CD4-positive, alpha-beta memory T cell (primary cell): Measurements from ENCODE around the gene COL23A1. TPM values are rescaled to one million over a fixed set of nuclear protein-coding genes. Genes with fewer than 3 reads are reported as not detected.
A peak's percentile ranks its signal among the peaks of the same experiment; 100 is the strongest.

Source experiments
- CTCF ChIA-PET: fragments of 350-600 bp; sonication (Branson Sonifier 250); formaldehyde crosslinking; loops from one replicate; lab custom pipeline; 2021; ENCODE audit warnings: inconsistent platforms; ENCODE audit not compliant: partially characterized antibody; lab: Charles Lee
- POLR2A ChIA-PET: fragments of 350-600 bp; sonication (Branson Sonifier 250); formaldehyde crosslinking; loops from one replicate; lab custom pipeline; 2021; ENCODE audit not compliant: partially characterized antibody; lab: Charles Lee
- DNase-seq, 5 donors: peaks; one replicate each; pipeline versions ENCODE4 v3.0.0 to v3.0.0-alpha.2; 2020 to 2022; ENCODE audit warnings: mixed read lengths in 1 of 5
- H3K27ac ChIP-seq: one replicate; pipeline ENCODE4 v1.7.0; 2013; ENCODE audit warnings: low read depth, low read length
- H3K27me3 ChIP-seq: 2 replicates; pipeline ENCODE4 v1.7.0; 2013; ENCODE audit warnings: mild to moderate bottlenecking, low read length, moderate library complexity; ENCODE audit not compliant: insufficient read depth
- H3K36me3 ChIP-seq: 2 replicates; pipeline ENCODE4 v1.7.0; 2013; ENCODE audit warnings: mild to moderate bottlenecking, low read length, moderate library complexity; ENCODE audit not compliant: insufficient read depth
- H3K4me1 ChIP-seq: 2 replicates; pipeline ENCODE4 v1.7.0; 2013; ENCODE audit warnings: mild to moderate bottlenecking, low read length, moderate library complexity; ENCODE audit not compliant: insufficient read depth
- H3K4me3 ChIP-seq, 2 donors: one replicate each; pipeline ENCODE4 v1.7.0; 2013; ENCODE audit warnings: low read length in 2 of 2, mild to moderate bottlenecking in 1 of 2
- H3K9me3 ChIP-seq, 2 donors: one replicate each; pipeline ENCODE4 v1.7.0; 2013; ENCODE audit warnings: low read length in 2 of 2, control low read depth in 1 of 2; ENCODE audit not compliant: control insufficient read depth in 1 of 2
- H3K27ac Mint-ChIP-seq, 7 donors: one replicate each; pipeline ENCODE4 v1.8.0; 2020 to 2021; ENCODE audit warnings: mixed read lengths in 7 of 7, mild to moderate bottlenecking in 6 of 7, inconsistent platforms in 3 of 7, moderate library complexity in 3 of 7
- H3K27me3 Mint-ChIP-seq, 2 donors: one replicate each; pipeline ENCODE4 v1.8.0; 2020 to 2021; ENCODE audit warnings: mixed read lengths in 2 of 2
- H3K36me3 Mint-ChIP-seq, 2 donors: one replicate each; pipeline ENCODE4 v1.8.0; 2020 to 2021; ENCODE audit warnings: mixed read lengths in 2 of 2, inconsistent platforms in 1 of 2, mild to moderate bottlenecking in 1 of 2
- H3K4me1 Mint-ChIP-seq, 4 donors: one replicate each; pipeline ENCODE4 v1.8.0; 2020 to 2021; ENCODE audit warnings: mixed read lengths in 4 of 4, mild to moderate bottlenecking in 1 of 4
- H3K4me3 Mint-ChIP-seq, 8 donors: one replicate each; pipeline ENCODE4 v1.8.0; 2020 to 2021; ENCODE audit warnings: mixed read lengths in 8 of 8, mild to moderate bottlenecking in 7 of 8, moderate library complexity in 6 of 8, inconsistent platforms in 3 of 8
- H3K9me3 Mint-ChIP-seq, 8 donors: one replicate each; pipeline ENCODE4 v1.8.0; 2020 to 2021; ENCODE audit warnings: mixed read lengths in 8 of 8, mild to moderate bottlenecking in 5 of 8, inconsistent platforms in 3 of 8, moderate library complexity in 1 of 8
- intact Hi-C: fragments of 100-400 bp; cut with micrococcal nuclease; formaldehyde crosslinking; loops from one replicate; pipeline ENCODE4 v1.15.1; 2023
- polyA plus RNA-seq, 2 donors: library from polyadenylated mRNA; unstranded; fragments of 300-500 nt; fragmentation: Illumina TruSeq; gene quantifications; one replicate each; pipeline ENCODE4 v1.2.3, GENCODE V29; 2021
- total RNA-seq, 2 experiments: library from RNA; stranded (reverse); gene quantifications; one replicate each; pipeline ENCODE4 v1.2.3, GENCODE V29; 2021

The COL23A1 gene
- total and polyA plus RNA-seq, 4 experiments from 2014 or later: 0.17 to 0.25 TPM; not detected in 2

DNA sequence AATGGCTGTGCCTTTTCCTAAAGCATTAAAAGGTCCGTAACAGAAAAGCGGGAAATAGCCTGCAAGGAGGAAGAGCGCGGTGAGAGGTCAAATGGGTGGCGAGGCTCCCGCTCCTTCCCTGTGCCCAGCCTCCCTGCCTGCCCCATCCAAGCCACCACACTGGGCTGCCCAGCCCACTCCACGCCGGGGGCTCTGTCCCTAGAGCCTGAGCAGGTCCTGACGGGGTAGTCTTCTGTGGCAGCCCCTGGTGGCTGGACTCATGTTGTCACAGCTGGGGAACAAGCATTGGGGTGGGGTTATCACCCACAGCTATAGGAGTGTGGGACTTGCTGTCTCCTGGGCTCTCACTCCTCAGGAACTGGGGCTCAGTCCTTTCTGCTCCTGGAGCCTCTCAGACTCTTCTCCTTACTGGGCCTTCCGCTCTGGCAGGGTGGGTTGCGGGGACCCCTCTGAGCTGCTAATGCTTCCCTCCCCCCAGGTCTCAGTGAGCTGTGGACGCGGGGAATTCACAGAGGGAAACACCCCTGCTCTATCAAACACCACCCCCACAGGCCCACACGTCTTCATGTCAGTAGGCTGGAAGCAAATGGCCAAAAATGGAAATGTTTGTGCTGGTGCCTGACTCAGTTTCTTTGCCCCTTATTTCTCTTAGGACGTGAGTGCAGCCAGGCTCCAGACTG is 205.2 kb downstream of the COL23A1 start:
- no peak overlapping the region for H3K27ac ChIP-seq
- Mint-ChIP-seq H3K9me3 (peaks cover 0 to 2% (median 0%) of the 10 kb centered on the region in 8 donors), H3K27me3 (peaks cover 5 to 13% of the 10 kb centered on the region in 2 donors), H3K4me1 (peaks cover 0 to 1% (median 0%) of the 10 kb centered on the region in 4 donors), H3K27ac (no peak overlapping the region), H3K4me3 (no peak overlapping the region), H3K36me3 (no peaks in the 10 kb centered on the region)
- DNase-seq: no peak
- H3K9me3 ChIP-seq: no peaks in the 10 kb centered on the region
- H3K36me3 ChIP-seq: no peaks in the 10 kb centered on the region
- intact Hi-C loops: no loop called here
- no peaks in the 10 kb centered on the region for H3K4me1 ChIP-seq
- ChIA-PET CTCF (no interaction called here), POLR2A (no interaction called here)
- no peaks in the 10 kb centered on the region for H3K27me3 ChIP-seq
- H3K4me3 ChIP-seq: no peak overlapping the region

GRCh38 chr5:178383919-178384815 is 206.0 kb downstream of the COL23A1 start:
- Mint-ChIP-seq H3K27ac (no peak overlapping the region), H3K36me3 (no peaks in the 10 kb centered on the region), H3K9me3 (peaks cover 0 to 2% (median 0%) of the 10 kb centered on the region in 8 donors), H3K4me3 (no peak overlapping the region), H3K4me1 (peaks cover 0 to 1% (median 0%) of the 10 kb centered on the region in 4 donors), H3K27me3 (peaks cover 5 to 12% of the 10 kb centered on the region in 2 donors)
- no peak overlapping the region for H3K27ac ChIP-seq
- CTCF ChIA-PET: no interaction called here
- no peak for DNase-seq
- POLR2A ChIA-PET: no interaction called here
- H3K4me1 ChIP-seq: no peaks in the 10 kb centered on the region
- intact Hi-C loops: no loop called here
- no peaks in the 10 kb centered on the region for H3K36me3 ChIP-seq
- no peak overlapping the region for H3K4me3 ChIP-seq
- H3K27me3 ChIP-seq: no peaks in the 10 kb centered on the region
- no peaks in the 10 kb centered on the region for H3K9me3 ChIP-seq

- H3K4me1 Mint-ChIP-seq: peaks cover 0 to 1% (median 0%) of the 10 kb centered on the region in 4 donors
- Histone ChIP-seq H3K4me1 (no peaks in the 10 kb centered on the region), H3K36me3 (no peaks in the 10 kb centered on the region), H3K9me3 (no peaks in the 10 kb centered on the region), H3K4me3 (no peak overlapping the region), H3K27ac (no peak overlapping the region), H3K27me3 (no peaks in the 10 kb centered on the region)
- H3K9me3 Mint-ChIP-seq: peaks cover 0 to 2% (median 0%) of the 10 kb centered on the region in 8 donors
- H3K27me3 Mint-ChIP-seq: peaks cover 5 to 8% of the 10 kb centered on the region in 2 donors
- ChIA-PET POLR2A (no interaction called here), CTCF (no interaction called here)
- no peak for DNase-seq
- no peak overlapping the region for H3K4me3 Mint-ChIP-seq
- intact Hi-C loops: no loop called here
- H3K36me3 Mint-ChIP-seq: no peaks in the 10 kb centered on the region
- no peak overlapping the region for H3K27ac Mint-ChIP-seq
Measured at GRCh38 chr5:178383301-178383918, 206.8 kb downstream of the COL23A1 start.

- H3K27me3 ChIP-seq: no peaks in the 10 kb centered on the region
- H3K4me1 Mint-ChIP-seq: peaks cover 0 to 1% (median 0%) of the 10 kb centered on the region in 4 donors
- intact Hi-C loops: no loop called here
- DNase-seq: no peak
- H3K36me3 Mint-ChIP-seq: no peaks in the 10 kb centered on the region
- ChIA-PET POLR2A (no interaction called here), CTCF (no interaction called here)
- H3K36me3 ChIP-seq: no peaks in the 10 kb centered on the region
- H3K9me3 Mint-ChIP-seq: peaks cover 0 to 2% (median 0%) of the 10 kb centered on the region in 8 donors
- H3K4me3 Mint-ChIP-seq: no peak overlapping the region
- H3K4me1 ChIP-seq: no peaks in the 10 kb centered on the region
- H3K27ac Mint-ChIP-seq: no peak overlapping the region
- no peaks in the 10 kb centered on the region for H3K9me3 ChIP-seq
- no peak overlapping the region for H3K27ac ChIP-seq
- no peak overlapping the region for H3K4me3 ChIP-seq
- peaks cover 5 to 6% of the 10 kb centered on the region in 2 donors for H3K27me3 Mint-ChIP-seq
Measured at GRCh38 chr5:178382754-178383164, 207.4 kb downstream of the COL23A1 start.

GRCh38 chr5:178381921-178382695 is 208.1 kb downstream of the COL23A1 start:
- H3K9me3 Mint-ChIP-seq: peaks cover 0 to 2% (median 0%) of the 10 kb centered on the region in 8 donors
- H3K4me1 Mint-ChIP-seq: peaks cover 0 to 1% (median 0%) of the 10 kb centered on the region in 4 donors
- CTCF ChIA-PET: no interaction called here
- no peaks in the 10 kb centered on the region for H3K36me3 Mint-ChIP-seq
- Histone ChIP-seq H3K4me1 (no peaks in the 10 kb centered on the region), H3K36me3 (no peaks in the 10 kb centered on the region), H3K27ac (no peak overlapping the region), H3K4me3 (no peak overlapping the region), H3K27me3 (no peaks in the 10 kb centered on the region), H3K9me3 (no peaks in the 10 kb centered on the region)
- H3K4me3 Mint-ChIP-seq: no peak overlapping the region
- DNase-seq: no peak
- H3K27me3 Mint-ChIP-seq: peaks cover 2 to 6% of the 10 kb centered on the region in 2 donors
- H3K27ac Mint-ChIP-seq: peak overlapping the region in 1 of 7 donors; percentile 27
- intact Hi-C loops: no loop called here
- POLR2A ChIA-PET: no interaction called here

DNA sequence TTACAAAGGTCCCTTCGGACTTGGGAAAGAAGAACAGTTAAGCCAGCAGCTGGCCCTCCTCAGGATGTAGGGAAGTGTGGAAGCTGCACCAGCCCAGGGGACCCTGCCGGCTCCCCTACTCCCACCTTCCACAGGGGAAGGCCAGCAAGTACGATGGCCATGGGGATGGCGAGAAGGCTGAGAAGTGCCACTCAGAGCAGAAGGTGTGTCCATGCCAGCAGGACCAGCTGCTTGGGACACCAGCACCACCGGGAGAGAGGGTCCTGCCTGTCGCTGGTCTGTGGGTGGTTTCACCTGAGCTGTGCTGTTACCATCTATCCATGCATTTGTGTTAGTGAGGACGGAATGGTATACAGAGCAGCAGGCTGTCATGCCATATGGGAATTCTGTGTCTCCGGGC is 209.0 kb downstream of the COL23A1 start:
- no peak overlapping the region for H3K27ac Mint-ChIP-seq
- intact Hi-C loops: no loop called here
- peaks cover 0 to 1% (median 0%) of the 10 kb centered on the region in 4 donors for H3K4me1 Mint-ChIP-seq

More for the DNA sequence above, 209.0 kb downstream of the COL23A1 start:
- no peaks in the 10 kb centered on the region for H3K36me3 Mint-ChIP-seq
- Histone ChIP-seq H3K27ac (no peak overlapping the region), H3K27me3 (no peaks in the 10 kb centered on the region), H3K36me3 (no peaks in the 10 kb centered on the region), H3K4me1 (no peaks in the 10 kb centered on the region), H3K4me3 (no peak overlapping the region), H3K9me3 (no peaks in the 10 kb centered on the region)
- ChIA-PET POLR2A (no interaction called here), CTCF (no interaction called here)
- H3K4me3 Mint-ChIP-seq: no peak overlapping the region
- H3K27me3 Mint-ChIP-seq: peaks cover 0 to 6% of the 10 kb centered on the region in 2 donors
- DNase-seq: no peak
- peaks cover 0 to 2% (median 0%) of the 10 kb centered on the region in 8 donors for H3K9me3 Mint-ChIP-seq
